Activated CD4-positive, alpha-beta T cell treated with anti-CD3 and anti-CD28 coated beads for 36 hours (primary cell): ENCODE measurements around the gene PPP1R3G. TPM values are rescaled to one million over a fixed set of nuclear protein-coding genes. Genes with fewer than 3 reads are reported as not detected.

Experiments
- ATAC-seq: fragments of 200-7000 bp; cut with Tn5 transposase; one replicate; pipeline ENCODE4 v1.10.0; 2021; ENCODE audit warnings: mild to moderate bottlenecking, moderate library complexity
- CTCF ChIA-PET: fragments of 350-600 bp; sonication (Branson Sonifier 250); formaldehyde crosslinking; loops from one replicate; lab custom pipeline; 2021; ENCODE audit warnings: antibody characterized with exemption; lab: Charles Lee
- POLR2A ChIA-PET: fragments of 350-600 bp; sonication (Branson Sonifier 250); formaldehyde crosslinking; loops from one replicate; lab custom pipeline; 2021; ENCODE audit warnings: antibody characterized with exemption, inconsistent platforms; lab: Charles Lee
- DNase-seq: peaks from one replicate; pipeline ENCODE4 v3.0.0-alpha.2; 2020
- H3K27ac Mint-ChIP-seq: one replicate; pipeline ENCODE4 v1.8.0; 2021; ENCODE audit warnings: mixed read lengths
- H3K27me3 Mint-ChIP-seq: one replicate; pipeline ENCODE4 v1.8.0; 2021; ENCODE audit warnings: mixed read lengths
- H3K36me3 Mint-ChIP-seq: one replicate; pipeline ENCODE4 v1.8.0; 2021; ENCODE audit warnings: low read depth, mixed read lengths
- H3K4me1 Mint-ChIP-seq: one replicate; pipeline ENCODE4 v1.8.0; 2021; ENCODE audit warnings: mixed read lengths
- H3K4me3 Mint-ChIP-seq: one replicate; pipeline ENCODE4 v1.8.0; 2021; ENCODE audit warnings: mild to moderate bottlenecking, moderate library complexity, mixed read lengths
- H3K9me3 Mint-ChIP-seq: one replicate; pipeline ENCODE4 v1.8.0; 2021; ENCODE audit warnings: low read depth, mixed read lengths
- intact Hi-C, 2 experiments: fragments of 100-400 bp; cut with DNase I in 1 of 2; cut with micrococcal nuclease in 1 of 2; formaldehyde crosslinking; loops; one replicate each; pipeline versions ENCODE4 v1.14.2 to v1.15.1; 2022 to 2024; cut with DNase I, micrococcal nuclease
- total RNA-seq, 2 experiments: library from RNA; stranded (reverse); gene quantifications; one replicate each; pipeline ENCODE4 v1.2.3, GENCODE V29; 2021

PPP1R3G gene
- total RNA-seq, 2 experiments from 2014 or later: 0.09 to 0.11 TPM

GRCh38 chr6:5135788-5136376 is 50.7 kb downstream of the PPP1R3G start:
- Mint-ChIP-seq H3K27me3 (no peaks in the 10 kb centered on the region), H3K27ac (no peak overlapping the region), H3K9me3 (no peaks in the 10 kb centered on the region), H3K4me1 (no peaks in the 10 kb centered on the region), H3K36me3 (peaks cover 2% of the 10 kb centered on the region), H3K4me3 (no peak overlapping the region)
- ATAC-seq (peak; percentile 53), DNase-seq (peak; percentile 59)
- ChIA-PET POLR2A (no interaction called here), CTCF (no interaction called here)
- intact Hi-C loops: no loop called here

- Mint-ChIP-seq H3K36me3 (peaks cover 2% of the 10 kb centered on the region), H3K27ac (no peak overlapping the region), H3K4me3 (no peak overlapping the region), H3K9me3 (no peaks in the 10 kb centered on the region), H3K4me1 (no peaks in the 10 kb centered on the region), H3K27me3 (no peaks in the 10 kb centered on the region)
- ATAC-seq (no peak), DNase-seq (no peak)
- intact Hi-C loops: no loop called here
- ChIA-PET POLR2A (no interaction called here), CTCF (interaction anchor here (1.1 kb wide), 1 partner anchor 12 kb away, joined by 3 read pairs; no protein-coding TSS in a partner anchor)
Measured at GRCh38 chr6:5136851-5137250, 51.7 kb downstream of the PPP1R3G start.

Other genes starting within 250 kb of the PPP1R3G start
- 10 to 100 TPM in 1 of 2 experiments, 1 to 10 TPM in 1; 7.7 to 11.2 TPM for gene RPP40, start 81.3 kb upstream of the PPP1R3G start, total RNA-seq
- 10 to 100 TPM; 46.4 to 53.4 TPM for gene LYRM4, start 175.6 kb downstream of the PPP1R3G start, total RNA-seq
- gene FARS2, start 176.2 kb downstream of the PPP1R3G start, total RNA-seq: 10 to 100 TPM; 17.6 to 18.4 TPM